NCI-H82 (cell line): ENCODE measurements around the gene DYNC2LI1.
"Not testable (repeated sequence)": the region's sequence is repeated elsewhere in the genome, so short reads cannot be mapped to it uniquely, and the experiment has no call there.

Experiments used
- DNase-seq: peaks from one replicate; lab custom pipeline; 2025; lab: John Stamatoyannopoulos, UW

DYNC2LI1 gene

GRCh38 chr2:43773876-43774613 lies at the start of gene DYNC2LI1:
TSS of gene DYNC2LI1 (plus strand) at chr2:43774039. CDS start at chr2:43774139, 100 bp downstream.
- DNase-seq: peak; percentile 94

GRCh38 chr2:43724728-43725526 lies 48.9 kb upstream of the DYNC2LI1 start:
- DNase-seq: no peak

GRCh38 chr2:43725711-43726246 lies 48.1 kb upstream of the DYNC2LI1 start:
- DNase-seq: no peak

- not testable (repeated sequence) for DNase-seq
These were observed 46.7 kb upstream of the DYNC2LI1 start for GRCh38 chr2:43726961-43727633.

GRCh38 chr2:43727634-43728014 lies 46.2 kb upstream of the DYNC2LI1 start:
- DNase-seq: no peak

GRCh38 chr2:43729491-43730174 lies 44.2 kb upstream of the DYNC2LI1 start:
- DNase-seq: no peak

GRCh38 chr2:43731211-43731610 lies 42.6 kb upstream of the DYNC2LI1 start:
- no peak for DNase-seq

- DNase-seq: no peak
These were observed 37.2 kb upstream of the DYNC2LI1 start for GRCh38 chr2:43736637-43737036.

- DNase-seq: no peak
These were observed 36.6 kb upstream of the DYNC2LI1 start for GRCh38 chr2:43737097-43737854.

GRCh38 chr2:43737855-43738254 lies 36.0 kb upstream of the DYNC2LI1 start:
- DNase-seq: no peak

GRCh38 chr2:43738257-43738656 lies 35.6 kb upstream of the DYNC2LI1 start:
- no peak for DNase-seq

- no peak for DNase-seq
These were observed 30.1 kb upstream of the DYNC2LI1 start for GRCh38 chr2:43743706-43744105.

- DNase-seq: no peak
These were observed 28.4 kb upstream of the DYNC2LI1 start for GRCh38 chr2:43745457-43745856.

- DNase-seq: no peak
These were observed 25.5 kb upstream of the DYNC2LI1 start for GRCh38 chr2:43748333-43748732.

GRCh38 chr2:43749583-43749982 lies 24.3 kb upstream of the DYNC2LI1 start:
- no peak for DNase-seq

GRCh38 chr2:43751476-43751990 lies 22.3 kb upstream of the DYNC2LI1 start:
- DNase-seq: peak; percentile 38

GRCh38 chr2:43752302-43752701 lies 21.5 kb upstream of the DYNC2LI1 start:
- DNase-seq: no peak

GRCh38 chr2:43754180-43754579 lies 19.7 kb upstream of the DYNC2LI1 start:
- DNase-seq: no peak

GRCh38 chr2:43758739-43759138 lies 15.1 kb upstream of the DYNC2LI1 start:
- DNase-seq: no peak

GRCh38 chr2:43759195-43759594 lies 14.6 kb upstream of the DYNC2LI1 start:
- no peak for DNase-seq

GRCh38 chr2:43762286-43762685 lies 11.6 kb upstream of the DYNC2LI1 start:
- DNase-seq: no peak
